ENCODE measurements around the gene ALK.

GRCh38 chr2:29228947-29229346, 692.4 kb downstream of the ALK start:
- TF ChIP-seq CTCF (IDR thresholded peaks at IDR 0.05) (no peak), POLR2A (IDR thresholded peaks at IDR 0.05) (no peak)
